Measurements from ENCODE around the gene CECR2.

GRCh38 chr22:17596226-17596625, 227.0 kb downstream of the CECR2 start:
- TF ChIP-seq CTCF (IDR thresholded peaks at IDR 0.05) = no peak
- no peak for TF ChIP-seq POLR2A (IDR thresholded peaks at IDR 0.05)
- TF ChIP-seq POLR2AphosphoS5 (IDR thresholded peaks at IDR 0.05) = no peak

All from upper lobe of left lung (tissue), 4 donors.